Activated naive CD4-positive, alpha-beta T cell treated with anti-CD3 and anti-CD28 coated beads, Interleukin-2, amount 50 U/mL, for 24 hours (primary cell): ENCODE data around the gene KLHL25.
"Not testable (repeated sequence)": the region's sequence is repeated elsewhere in the genome, so short reads cannot be mapped to it uniquely, and the experiment has no call there.

Experiments
- H3K27ac Mint-ChIP-seq: one replicate; pipeline ENCODE4 v1.8.0; 2021; ENCODE audit warnings: mild to moderate bottlenecking, mixed read lengths
- H3K27me3 Mint-ChIP-seq: one replicate; pipeline ENCODE4 v1.8.0; 2021; ENCODE audit warnings: mixed read lengths
- H3K36me3 Mint-ChIP-seq: one replicate; pipeline ENCODE4 v1.8.0; 2021; ENCODE audit warnings: mixed read lengths
- H3K4me1 Mint-ChIP-seq: one replicate; pipeline ENCODE4 v1.8.0; 2021; ENCODE audit warnings: mixed read lengths
- H3K4me3 Mint-ChIP-seq: one replicate; pipeline ENCODE4 v1.8.0; 2021; ENCODE audit warnings: mild to moderate bottlenecking, mixed read lengths
- H3K9me3 Mint-ChIP-seq: one replicate; pipeline ENCODE4 v1.8.0; 2021; ENCODE audit warnings: mixed read lengths

The KLHL25 gene

GRCh38 chr15:85825719-85826118 is 31.0 kb upstream of the KLHL25 start:
- Mint-ChIP-seq H3K9me3 (no peaks in the 10 kb centered on the region), H3K4me1 (no peaks in the 10 kb centered on the region), H3K36me3 (no peaks in the 10 kb centered on the region), H3K27me3 (no peaks in the 10 kb centered on the region), H3K4me3 (no peak overlapping the region), H3K27ac (no peak overlapping the region)

DNA sequence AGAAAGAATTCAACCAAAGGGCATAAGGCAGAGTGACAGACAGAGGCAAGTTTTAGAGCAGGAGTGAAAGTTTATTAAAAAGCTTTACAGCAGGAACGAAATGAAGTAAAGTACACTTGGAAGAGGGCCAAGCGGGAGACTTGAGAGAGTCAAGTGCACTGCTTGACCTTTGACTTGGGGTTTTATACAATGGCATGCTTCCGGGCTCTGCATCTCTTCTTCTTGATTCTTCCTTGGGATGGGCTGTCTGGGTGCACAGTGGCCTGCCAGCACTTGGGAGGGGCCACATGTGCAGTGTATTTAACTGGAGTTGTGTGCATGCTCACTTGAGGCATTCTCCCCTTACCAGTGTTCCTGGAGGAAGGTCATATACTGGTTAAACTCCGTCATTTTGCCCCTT is 30.4 kb upstream of the KLHL25 start:
- H3K27me3 Mint-ChIP-seq: no peaks in the 10 kb centered on the region
- no peaks in the 10 kb centered on the region for H3K36me3 Mint-ChIP-seq
- no peaks in the 10 kb centered on the region for H3K4me1 Mint-ChIP-seq
- no peak overlapping the region for H3K27ac Mint-ChIP-seq
- H3K4me3 Mint-ChIP-seq: no peak overlapping the region
- H3K9me3 Mint-ChIP-seq: no peaks in the 10 kb centered on the region

DNA sequence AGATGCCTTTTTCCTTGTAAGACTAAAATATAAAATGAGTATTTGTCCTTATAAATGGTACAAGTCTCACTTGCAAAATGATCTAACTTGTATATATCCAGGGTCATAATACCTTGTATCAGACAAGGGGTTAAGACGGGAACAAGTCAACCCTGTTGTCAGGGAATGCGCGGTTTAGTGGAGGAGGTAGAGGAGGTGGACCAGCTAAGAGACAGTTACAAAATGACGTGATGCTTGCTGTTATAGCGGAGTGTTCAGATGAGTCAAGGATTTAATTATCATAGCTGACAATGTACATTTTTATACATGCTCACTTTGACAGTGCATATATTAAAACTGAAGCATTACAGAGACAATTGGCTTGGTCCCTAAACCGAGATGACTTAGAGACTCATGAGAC is 26.8 kb upstream of the KLHL25 start:
- no peak overlapping the region for H3K27ac Mint-ChIP-seq
- no peaks in the 10 kb centered on the region for H3K4me1 Mint-ChIP-seq
- H3K4me3 Mint-ChIP-seq: no peak overlapping the region
- peaks cover 2% of the 10 kb centered on the region for H3K27me3 Mint-ChIP-seq
- H3K9me3 Mint-ChIP-seq: no peaks in the 10 kb centered on the region
- no peaks in the 10 kb centered on the region for H3K36me3 Mint-ChIP-seq

DNA sequence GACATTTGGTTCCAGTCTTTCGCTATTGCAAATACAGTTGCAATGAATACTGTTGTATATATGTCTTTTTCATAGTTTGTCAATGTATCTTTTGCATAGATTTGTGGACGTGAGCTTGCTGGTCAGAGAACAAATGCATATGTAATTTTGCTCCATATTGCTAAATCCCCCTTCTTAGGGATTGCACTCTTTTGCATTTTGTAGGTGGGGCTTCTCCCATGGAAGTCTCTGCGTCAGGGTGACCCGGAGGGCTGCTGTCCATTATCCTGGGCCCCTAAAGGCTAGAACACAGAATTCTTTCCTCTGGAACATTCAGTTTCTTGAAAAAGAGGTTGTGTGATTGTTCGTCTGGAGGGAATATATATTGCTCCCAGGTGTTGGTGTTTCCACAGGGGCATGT is 25.2 kb upstream of the KLHL25 start:
- H3K27me3 Mint-ChIP-seq: peaks cover 2% of the 10 kb centered on the region
- H3K36me3 Mint-ChIP-seq: no peaks in the 10 kb centered on the region
- H3K9me3 Mint-ChIP-seq: no peaks in the 10 kb centered on the region
- H3K4me3 Mint-ChIP-seq: no peak overlapping the region
- no peaks in the 10 kb centered on the region for H3K4me1 Mint-ChIP-seq
- peak overlapping the region; percentile 70 for H3K27ac Mint-ChIP-seq

DNA sequence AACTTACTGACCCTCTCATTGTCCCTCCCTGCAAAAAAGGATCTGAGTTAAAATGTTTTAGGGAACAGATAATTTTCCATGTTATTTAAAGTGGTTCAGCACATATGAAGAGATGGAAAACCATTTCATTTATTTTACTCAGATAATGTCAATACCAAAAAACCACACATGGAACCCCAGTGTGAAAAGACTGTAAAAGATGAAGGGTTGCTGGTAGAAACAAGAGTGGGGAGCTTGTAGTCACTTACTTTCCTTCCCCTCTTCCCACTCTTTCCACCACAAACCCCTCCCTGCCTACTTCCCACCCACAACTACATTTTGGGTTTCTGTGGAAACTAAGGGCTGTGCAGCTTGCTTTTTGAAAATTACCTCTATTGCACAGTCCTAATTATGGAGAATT is 18.5 kb upstream of the KLHL25 start:
- Mint-ChIP-seq H3K27ac (no peak overlapping the region), H3K36me3 (no peaks in the 10 kb centered on the region), H3K27me3 (no peaks in the 10 kb centered on the region), H3K9me3 (no peaks in the 10 kb centered on the region), H3K4me1 (no peaks in the 10 kb centered on the region), H3K4me3 (no peak overlapping the region)

- no peak overlapping the region for H3K27ac Mint-ChIP-seq
- no peak overlapping the region for H3K4me3 Mint-ChIP-seq
- H3K9me3 Mint-ChIP-seq: no peaks in the 10 kb centered on the region
- H3K27me3 Mint-ChIP-seq: no peaks in the 10 kb centered on the region
- H3K4me1 Mint-ChIP-seq: no peaks in the 10 kb centered on the region
- no peaks in the 10 kb centered on the region for H3K36me3 Mint-ChIP-seq
Measured at GRCh38 chr15:85810075-85810474, 15.3 kb upstream of the KLHL25 start.

- Mint-ChIP-seq H3K27me3 (no peaks in the 10 kb centered on the region), H3K4me1 (no peaks in the 10 kb centered on the region), H3K9me3 (no peaks in the 10 kb centered on the region), H3K36me3 (no peaks in the 10 kb centered on the region), H3K4me3 (no peak overlapping the region), H3K27ac (no peak overlapping the region)
Measured at GRCh38 chr15:85805420-85805819, 10.7 kb upstream of the KLHL25 start.

GRCh38 chr15:85804481-85805170 is 9.9 kb upstream of the KLHL25 start:
- H3K27me3 Mint-ChIP-seq: no peaks in the 10 kb centered on the region
- no peak overlapping the region for H3K27ac Mint-ChIP-seq
- H3K4me1 Mint-ChIP-seq: no peaks in the 10 kb centered on the region
- no peaks in the 10 kb centered on the region for H3K9me3 Mint-ChIP-seq
- H3K4me3 Mint-ChIP-seq: no peak overlapping the region
- H3K36me3 Mint-ChIP-seq: no peaks in the 10 kb centered on the region

GRCh38 chr15:85802617-85803016 is 7.9 kb upstream of the KLHL25 start:
- H3K36me3 Mint-ChIP-seq, H3K27me3 Mint-ChIP-seq, H3K4me3 Mint-ChIP-seq, H3K9me3 Mint-ChIP-seq, H3K4me1 Mint-ChIP-seq: not testable (repeated sequence)
- peak overlapping the region; percentile 44 for H3K27ac Mint-ChIP-seq

GRCh38 chr15:85800478-85801123 is 5.9 kb upstream of the KLHL25 start:
- H3K27me3 Mint-ChIP-seq: no peaks in the 10 kb centered on the region
- no peaks in the 10 kb centered on the region for H3K36me3 Mint-ChIP-seq
- peaks cover 5% of the 10 kb centered on the region for H3K4me1 Mint-ChIP-seq
- no peak overlapping the region for H3K4me3 Mint-ChIP-seq
- H3K27ac Mint-ChIP-seq: no peak overlapping the region
- H3K9me3 Mint-ChIP-seq: no peaks in the 10 kb centered on the region

- H3K27ac Mint-ChIP-seq, H3K4me3 Mint-ChIP-seq, H3K27me3 Mint-ChIP-seq, H3K9me3 Mint-ChIP-seq, H3K36me3 Mint-ChIP-seq: not testable (repeated sequence)
- H3K4me1 Mint-ChIP-seq: peaks cover 30% of the 10 kb centered on the region
Measured at GRCh38 chr15:85796371-85796770, 1.6 kb upstream of the KLHL25 start.

- peak overlapping the region; percentile 90 for H3K4me3 Mint-ChIP-seq
- H3K4me1 Mint-ChIP-seq: peaks cover 32% of the 10 kb centered on the region
- H3K9me3 Mint-ChIP-seq: no peaks in the 10 kb centered on the region
- no peaks in the 10 kb centered on the region for H3K36me3 Mint-ChIP-seq
- peak overlapping the region; percentile 14 for H3K27ac Mint-ChIP-seq
- H3K27me3 Mint-ChIP-seq: no peaks in the 10 kb centered on the region
Measured at GRCh38 chr15:85795337-85796305, 896 bp upstream of the KLHL25 start.

GRCh38 chr15:85793641-85794597 is 806 bp downstream of the KLHL25 start:
- H3K4me1 Mint-ChIP-seq: peaks cover 47% of the 10 kb centered on the region
- H3K27ac Mint-ChIP-seq: peak overlapping the region; percentile 60
- no peaks in the 10 kb centered on the region for H3K9me3 Mint-ChIP-seq
- no peaks in the 10 kb centered on the region for H3K27me3 Mint-ChIP-seq
- H3K36me3 Mint-ChIP-seq: no peaks in the 10 kb centered on the region
- H3K4me3 Mint-ChIP-seq: peak overlapping the region; percentile 91

DNA sequence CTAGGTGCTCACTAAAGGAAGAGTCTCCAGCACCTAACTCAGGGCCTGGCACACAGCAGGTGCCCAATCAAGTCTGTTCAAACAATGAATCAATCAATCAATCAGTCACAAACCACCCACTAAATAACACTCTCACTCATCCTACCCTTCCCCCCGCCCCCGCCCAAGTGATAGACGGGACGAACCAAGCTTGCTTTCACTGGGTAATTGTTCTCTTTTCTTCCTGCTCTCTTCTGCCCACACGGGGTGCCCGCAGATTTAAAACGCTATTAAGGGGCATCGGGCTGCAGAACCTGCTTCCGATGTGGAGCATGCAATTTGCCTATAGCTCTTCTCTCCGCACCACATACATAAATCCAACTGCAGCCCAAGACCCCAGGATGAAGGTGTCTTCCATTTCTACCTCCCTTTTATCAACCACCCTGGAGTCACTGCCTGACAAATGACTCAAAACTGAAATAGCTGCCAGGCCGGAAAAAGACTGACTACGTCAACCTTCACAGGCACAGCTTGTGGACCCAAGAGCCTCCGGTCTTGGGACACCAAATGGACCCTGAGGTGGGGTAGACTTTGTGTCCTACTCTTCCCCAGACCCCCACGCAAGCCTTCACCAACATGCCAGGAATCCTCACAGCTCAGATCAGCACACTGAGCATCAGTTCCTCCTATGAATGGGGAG is 1.7 kb downstream of the KLHL25 start:
- no peaks in the 10 kb centered on the region for H3K27me3 Mint-ChIP-seq
- H3K9me3 Mint-ChIP-seq: no peaks in the 10 kb centered on the region
- H3K27ac Mint-ChIP-seq: peak overlapping the region; percentile 59
- peak overlapping the region; percentile 91 for H3K4me3 Mint-ChIP-seq
- peaks cover 56% of the 10 kb centered on the region for H3K4me1 Mint-ChIP-seq
- H3K36me3 Mint-ChIP-seq: no peaks in the 10 kb centered on the region
